GM18909 (cell line): ENCODE results near the gene MBOAT7.

ENCODE experiments used
- ATAC-seq: cut with Tn5 transposase; IDR thresholded peaks from one replicate; pipeline ENCODE4 v1.9.1; 2021; ENCODE audit warnings: mild to moderate bottlenecking; ENCODE audit not compliant: unreplicated experiment, poor library complexity

The MBOAT7 gene

DNA sequence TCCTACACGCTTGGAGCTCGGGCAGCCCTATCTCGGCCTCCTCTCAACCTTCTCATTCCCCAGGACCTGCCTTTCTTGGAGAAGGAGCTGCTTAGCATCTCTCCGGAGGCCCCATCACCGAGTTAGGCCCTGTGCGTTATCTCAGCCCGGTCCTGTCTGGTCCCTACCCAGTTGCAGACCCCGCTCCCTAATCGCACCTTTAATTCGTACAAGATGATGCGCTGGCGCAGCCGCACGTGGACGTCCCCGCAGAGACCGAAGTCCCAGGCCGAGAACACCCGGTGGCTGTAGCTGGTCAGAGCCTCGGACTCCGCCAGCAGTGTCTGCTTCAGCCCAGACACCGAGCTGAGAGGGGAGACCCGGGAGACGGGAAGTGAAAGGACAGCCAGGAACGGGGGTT, 24.2 kb downstream of the MBOAT7 start:
- no peak for ATAC-seq

DNA sequence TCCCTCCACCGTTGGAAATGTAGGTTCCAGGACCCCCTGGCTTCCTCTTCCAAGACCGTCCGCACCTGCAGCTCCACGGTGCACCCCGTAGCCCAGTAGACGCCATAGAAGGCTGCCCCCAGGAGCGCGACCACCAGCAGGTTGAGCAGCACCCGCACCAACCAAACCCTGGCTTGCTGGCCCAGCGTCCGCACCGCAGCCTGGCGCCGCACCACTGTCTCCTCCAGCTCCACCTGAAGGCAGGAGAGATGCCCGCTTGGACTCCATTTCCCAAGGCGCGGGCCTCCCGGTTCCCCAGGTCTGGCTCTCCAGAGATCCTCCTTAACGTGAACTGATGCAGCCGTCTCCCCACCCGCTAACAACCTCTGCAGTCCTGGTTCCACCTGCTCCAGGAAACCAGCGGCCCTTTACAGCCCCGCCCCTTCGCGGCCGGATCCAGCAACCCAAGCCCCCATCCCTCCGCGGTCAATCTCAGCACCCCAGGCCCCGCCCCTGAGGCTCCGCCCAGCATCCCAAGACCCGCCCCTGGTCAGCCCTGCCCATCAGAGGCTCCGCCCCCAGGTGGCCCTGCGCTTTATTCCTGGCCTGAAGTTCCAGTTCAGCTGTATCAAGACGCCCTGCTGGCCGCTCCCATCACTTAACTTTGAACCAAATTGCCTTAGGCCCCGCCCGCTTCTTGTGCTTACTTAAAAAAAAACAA, 24.9 kb downstream of the MBOAT7 start:
- ATAC-seq: no peak

- ATAC-seq: no peak
These were observed 26.5 kb downstream of the MBOAT7 start for GRCh38 chr19:54162884-54163283.

DNA sequence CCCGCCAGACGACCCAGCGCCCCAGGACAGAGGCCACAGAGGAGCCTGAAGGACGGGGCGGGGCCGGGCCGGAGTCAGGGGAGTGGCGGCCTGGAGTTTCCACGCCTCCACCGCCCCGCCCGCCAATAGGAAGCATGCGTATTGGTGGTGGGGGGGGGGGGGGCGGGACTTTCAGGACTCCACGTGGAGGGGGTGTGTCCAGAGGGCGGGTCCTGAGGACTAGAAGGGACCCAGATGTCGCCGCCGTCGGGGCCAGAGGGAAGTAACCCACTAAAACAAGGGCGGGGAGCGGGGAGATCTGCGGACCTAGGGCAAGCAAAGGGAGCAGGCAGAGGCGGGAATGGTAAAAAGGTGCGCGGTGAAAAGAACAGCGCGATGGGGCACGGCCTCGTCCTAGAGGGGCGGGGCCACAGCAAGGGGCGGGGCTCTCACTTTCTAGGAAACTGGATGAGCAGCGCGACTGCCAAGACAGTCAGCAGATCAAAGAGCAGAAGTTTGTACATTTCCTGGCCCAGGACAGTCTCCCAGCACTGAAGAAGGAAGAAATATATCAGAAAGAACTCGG, 27.1 kb downstream of the MBOAT7 start:
- ATAC-seq: no peak

- no peak for ATAC-seq
These were observed 28.5 kb downstream of the MBOAT7 start for GRCh38 chr19:54160854-54161253.

DNA sequence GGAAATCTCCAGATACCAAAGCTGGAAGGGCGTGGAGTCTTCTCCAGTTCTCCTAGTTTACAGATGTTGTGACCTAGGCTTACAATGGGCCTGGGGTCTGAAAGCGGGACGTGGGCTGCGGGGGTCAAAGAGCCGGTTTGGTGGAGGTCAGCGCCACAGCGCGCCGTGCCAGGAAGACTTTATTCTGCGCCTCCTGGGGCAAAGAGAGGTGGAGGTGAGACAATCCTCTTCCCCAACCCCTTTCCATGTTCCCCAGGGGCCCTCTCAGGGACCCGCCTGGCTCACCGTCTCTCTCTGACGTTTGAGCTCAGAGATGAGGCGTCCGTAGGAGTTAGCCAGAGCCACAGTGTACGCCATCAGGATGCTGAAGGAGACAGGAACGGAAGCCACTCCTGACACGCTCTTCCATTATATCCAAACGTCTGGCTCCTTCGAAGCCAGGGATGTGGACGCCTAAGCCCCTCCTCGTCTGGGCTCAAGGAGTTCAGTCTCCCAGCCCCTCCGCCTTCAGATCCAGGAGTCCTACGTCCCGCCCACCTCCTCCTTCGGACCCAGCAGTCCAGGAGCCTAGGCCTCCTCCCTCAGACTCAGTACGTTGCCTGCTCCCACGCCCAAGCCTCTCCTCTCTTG, 29.1 kb downstream of the MBOAT7 start:
- peak; percentile 5 for ATAC-seq

DNA sequence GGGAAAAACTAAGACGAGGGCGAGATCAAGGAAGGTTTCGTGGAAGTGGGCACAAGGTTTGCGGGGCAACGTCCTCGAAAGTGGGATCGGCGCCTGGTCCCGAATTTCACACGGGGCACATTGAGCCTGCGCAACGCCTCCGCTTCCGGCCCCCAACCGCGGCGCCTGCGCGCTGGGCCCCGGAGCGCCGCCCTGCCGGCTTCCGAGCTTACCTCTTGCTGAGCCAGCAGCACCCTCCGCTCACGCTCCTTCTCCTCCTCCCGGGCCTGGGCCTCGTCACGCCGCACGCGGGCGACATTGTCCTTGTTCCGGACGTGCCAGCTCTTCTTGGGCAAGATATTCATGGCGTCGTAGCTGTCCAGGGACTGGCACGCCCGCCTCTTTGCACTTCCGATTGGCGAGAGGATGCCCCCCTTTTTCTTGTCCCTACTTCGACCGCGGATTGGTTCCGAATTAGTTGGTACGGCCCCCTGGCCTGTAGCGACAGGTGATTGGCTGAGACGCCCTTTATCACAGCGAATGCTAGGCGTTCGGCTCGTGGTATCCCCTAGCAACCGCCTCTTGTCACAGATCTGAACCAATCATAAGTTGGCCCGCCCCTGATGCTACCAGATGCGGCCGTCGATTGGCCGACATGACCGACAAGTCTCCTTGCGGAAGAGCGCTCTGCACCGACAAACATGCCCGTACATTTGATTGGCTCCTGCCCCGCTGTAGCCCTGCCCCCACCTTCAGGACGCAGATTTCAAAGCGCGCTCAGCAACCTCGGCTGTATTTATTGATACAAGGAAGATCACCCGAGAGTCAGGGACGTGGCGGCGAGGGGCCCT, 29.8 kb downstream of the MBOAT7 start, which contains the start of gene LENG1:
LENG1 (minus strand) TSS at position 370 of the 830 bp plus-strand sequence; CDS start at position 344, 26 bp downstream.
- peak; percentile 93 for ATAC-seq

DNA sequence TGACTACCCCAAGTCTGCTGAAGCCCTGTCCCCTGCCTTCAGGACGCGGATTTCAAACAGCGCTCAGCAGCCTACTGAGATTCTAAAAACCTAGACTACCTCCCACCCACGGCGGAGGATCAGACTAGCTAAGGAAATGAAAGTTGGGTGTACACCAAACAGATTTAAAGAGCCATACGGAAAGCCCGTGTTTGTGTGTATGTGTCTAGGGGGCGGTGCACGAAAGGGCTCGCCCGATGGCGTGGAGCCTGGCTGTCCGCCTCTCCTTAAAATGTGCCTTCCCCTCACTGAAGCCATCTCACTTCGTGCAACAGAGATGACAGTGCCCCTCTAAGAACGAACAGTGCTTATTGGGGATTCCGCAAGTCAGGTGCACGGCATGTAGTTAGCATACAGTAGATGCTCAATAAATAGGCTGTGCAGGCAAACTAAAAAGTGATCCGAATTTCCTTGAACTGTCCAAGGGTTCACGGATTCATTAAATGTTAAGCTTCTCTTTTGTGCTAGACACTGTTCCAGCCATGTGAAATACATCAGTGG, 30.5 kb downstream of the MBOAT7 start:
- ATAC-seq: no peak

GRCh38 chr19:54156953-54157352, 32.4 kb downstream of the MBOAT7 start:
- no peak for ATAC-seq

- no peak for ATAC-seq
These were observed 32.9 kb downstream of the MBOAT7 start for GRCh38 chr19:54156490-54156889.

DNA sequence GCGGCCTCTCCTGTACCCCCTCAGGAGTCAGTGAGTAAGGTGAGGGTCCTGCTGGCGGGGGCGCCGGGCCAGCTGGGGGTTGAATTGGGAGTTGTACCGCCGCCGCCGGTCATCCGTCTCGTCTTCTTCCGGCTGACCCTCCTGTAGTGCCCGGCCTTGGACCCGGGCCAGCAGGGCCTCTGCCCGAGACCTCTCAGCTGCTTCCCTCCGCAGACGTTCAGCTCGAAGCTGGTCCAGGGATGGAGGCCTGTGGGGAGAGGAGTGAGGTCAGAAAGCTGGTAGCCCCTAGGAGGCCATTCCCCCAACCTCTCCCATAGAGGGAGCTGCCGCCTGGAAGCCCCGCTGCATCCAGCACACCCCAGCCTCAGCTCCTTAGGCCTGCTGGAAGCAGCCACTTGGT, 33.7 kb downstream of the MBOAT7 start:
- no peak for ATAC-seq

DNA sequence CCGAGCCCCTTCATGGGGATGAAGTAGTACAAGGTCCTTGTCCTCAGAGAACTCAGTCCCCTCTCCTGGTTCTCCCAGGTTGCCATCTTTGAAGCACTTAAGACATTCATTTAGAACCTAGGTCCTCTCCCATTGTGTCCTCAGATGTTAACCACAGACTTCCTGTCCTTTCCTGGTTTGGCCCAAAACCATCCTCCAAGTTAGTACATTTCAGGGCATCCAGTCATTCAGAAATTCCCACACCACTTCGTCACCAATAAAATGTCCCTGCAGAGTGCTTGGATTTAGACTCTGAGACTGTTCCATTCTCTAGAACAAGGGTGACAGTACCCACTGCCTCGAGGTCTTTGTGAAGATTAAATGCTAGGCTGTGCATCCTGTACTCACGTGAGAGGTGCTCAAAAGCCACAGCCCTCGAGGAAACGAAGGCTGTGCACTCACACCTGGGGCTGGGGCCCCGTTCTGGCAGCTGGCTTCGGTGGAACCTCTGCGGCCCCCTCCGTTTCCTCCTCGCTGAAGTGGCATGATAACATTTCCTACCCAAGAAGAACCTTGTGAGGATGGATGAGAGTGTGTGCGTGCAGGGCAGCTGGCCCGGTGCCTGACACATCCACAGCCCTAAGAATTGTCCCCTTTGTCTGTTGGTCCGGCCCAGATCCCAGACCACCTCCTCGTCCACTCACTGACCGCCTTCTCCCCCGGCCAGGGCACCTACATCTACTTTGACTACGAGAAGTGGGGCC, 34.6 kb downstream of the MBOAT7 start:
- ATAC-seq: no peak

DNA sequence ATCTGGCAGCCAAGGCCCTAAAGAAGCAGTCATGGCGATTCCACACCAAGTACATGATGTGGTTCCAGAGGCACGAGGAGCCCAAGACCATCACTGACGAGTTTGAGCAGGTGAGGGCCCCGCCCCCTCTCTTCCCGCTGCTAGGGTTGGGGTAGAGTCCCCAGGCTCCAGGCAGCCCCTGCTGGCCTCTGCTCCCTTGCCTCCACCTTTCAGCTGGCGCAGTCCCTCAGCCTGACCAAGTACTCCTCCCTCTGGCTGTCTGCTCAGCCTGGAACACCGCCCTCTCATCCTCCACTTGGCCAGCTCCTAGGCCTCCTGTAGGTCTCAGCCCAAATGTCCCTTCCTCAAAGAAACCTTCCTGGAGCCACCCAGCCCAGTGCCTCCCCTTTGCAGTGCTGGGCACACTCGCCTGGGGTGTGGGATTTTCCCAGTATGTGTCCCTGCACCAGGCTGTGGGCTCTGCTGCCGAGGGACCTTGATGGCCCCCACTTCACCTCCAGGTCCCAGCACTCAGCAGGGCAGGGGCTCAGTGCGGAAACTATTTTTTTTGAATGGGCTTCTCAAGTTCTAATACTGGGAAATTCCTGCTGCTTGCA, 35.6 kb downstream of the MBOAT7 start:
- no peak for ATAC-seq

- ATAC-seq: no peak
These were observed 36.4 kb downstream of the MBOAT7 start for GRCh38 chr19:54152878-54153524.

DNA sequence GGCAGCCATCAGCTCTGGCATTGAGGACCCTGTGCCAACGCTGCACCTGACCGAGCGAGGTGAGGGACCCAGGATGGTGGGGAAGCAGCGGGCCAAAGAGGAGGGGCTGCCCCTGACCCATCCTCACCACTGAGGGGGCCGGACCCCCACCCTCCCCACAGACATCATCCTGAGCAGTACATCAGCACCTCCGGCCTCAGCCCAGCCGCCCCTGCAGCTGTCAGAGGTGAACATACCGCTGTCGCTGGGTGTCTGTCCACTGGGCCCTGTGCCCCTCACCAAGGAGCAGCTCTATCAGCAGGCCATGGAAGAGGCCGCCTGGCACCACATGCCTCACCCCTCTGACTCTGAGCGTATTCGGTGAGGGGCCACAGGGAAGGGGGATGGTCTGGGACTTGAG, 37.1 kb downstream of the MBOAT7 start:
- no peak for ATAC-seq

GRCh38 chr19:54151362-54152035, 37.9 kb downstream of the MBOAT7 start:
- ATAC-seq: no peak

GRCh38 chr19:54149021-54149812, 40.2 kb downstream of the MBOAT7 start:
- ATAC-seq: no peak

DNA sequence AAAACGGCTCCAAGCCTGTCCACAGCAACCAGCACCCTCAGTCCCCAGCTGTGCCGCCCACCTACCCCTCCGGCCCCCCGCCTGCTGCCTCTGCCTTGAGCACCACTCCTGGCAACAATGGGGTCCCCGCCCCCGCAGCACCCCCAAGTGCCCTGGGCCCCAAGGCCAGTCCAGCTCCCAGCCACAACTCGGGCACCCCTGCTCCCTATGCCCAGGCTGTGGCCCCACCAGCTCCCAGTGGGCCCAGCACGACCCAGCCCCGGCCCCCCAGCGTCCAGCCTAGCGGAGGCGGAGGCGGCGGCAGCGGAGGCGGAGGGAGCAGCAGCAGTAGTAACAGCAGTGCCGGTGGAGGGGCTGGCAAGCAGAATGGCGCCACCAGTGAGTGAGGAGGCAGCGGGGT, 41.2 kb downstream of the MBOAT7 start:
- no peak for ATAC-seq
